GM21526 (cell line): ENCODE results near the gene MYBPC3.

Experiments used
- ATAC-seq: cut with Tn5 transposase; IDR thresholded peaks from one replicate; pipeline ENCODE4 v1.9.1; 2021; ENCODE audit warnings: moderate library complexity; ENCODE audit not compliant: unreplicated experiment, low FRiP score

The MYBPC3 gene

GRCh38 chr11:47359162-47359561, 6.7 kb upstream of the MYBPC3 start:
- ATAC-seq: no peak

- ATAC-seq: no peak
Observed at GRCh38 chr11:47358731-47359051, 6.2 kb upstream of the MYBPC3 start.

- no peak for ATAC-seq
Observed at GRCh38 chr11:47357985-47358730, 5.7 kb upstream of the MYBPC3 start.

- ATAC-seq: no peak
Observed at GRCh38 chr11:47356998-47357329, 4.5 kb upstream of the MYBPC3 start.

- no peak for ATAC-seq
Observed at GRCh38 chr11:47356129-47356997, 3.9 kb upstream of the MYBPC3 start.

GRCh38 chr11:47355283-47356128, 3.0 kb upstream of the MYBPC3 start:
- no peak for ATAC-seq

GRCh38 chr11:47354913-47355282, 2.4 kb upstream of the MYBPC3 start:
- no peak for ATAC-seq

- no peak for ATAC-seq
Observed at GRCh38 chr11:47353978-47354774, 1.7 kb upstream of the MYBPC3 start.

GRCh38 chr11:47351156-47352126, 1.1 kb downstream of the MYBPC3 start:
- no peak for ATAC-seq

- ATAC-seq: no peak
Observed at GRCh38 chr11:47350315-47350714, 2.2 kb downstream of the MYBPC3 start.

GRCh38 chr11:47349521-47350095, 2.9 kb downstream of the MYBPC3 start:
- no peak for ATAC-seq

GRCh38 chr11:47348859-47349258, 3.6 kb downstream of the MYBPC3 start:
- no peak for ATAC-seq

- no peak for ATAC-seq
Observed at GRCh38 chr11:47348131-47348802, 4.2 kb downstream of the MYBPC3 start.

GRCh38 chr11:47347137-47347536, 5.4 kb downstream of the MYBPC3 start:
- ATAC-seq: no peak

- ATAC-seq: no peak
Observed at GRCh38 chr11:47345890-47346563, 6.5 kb downstream of the MYBPC3 start.

- no peak for ATAC-seq
Observed at GRCh38 chr11:47342854-47343253, 9.6 kb downstream of the MYBPC3 start.

- no peak for ATAC-seq
Observed at GRCh38 chr11:47342036-47342803, 10.3 kb downstream of the MYBPC3 start.
